NB4 (cell line): ENCODE data around the gene DPYSL4.

Source experiments
- POLR2A ChIP-seq: IDR thresholded peaks from 2 replicates; pipeline ENCODE4 v1.6.1; 2011; ENCODE audit warnings: mild to moderate bottlenecking; ENCODE audit not compliant: insufficient read length; ENCODE audit errors: extremely low read depth
- TF ChIP-seq, protein P1 (sequence below): IDR thresholded peaks from one replicate; pipeline ENCODE4 v1.5.1; 2012; ENCODE audit warnings: low read depth, low read length

DNA sequence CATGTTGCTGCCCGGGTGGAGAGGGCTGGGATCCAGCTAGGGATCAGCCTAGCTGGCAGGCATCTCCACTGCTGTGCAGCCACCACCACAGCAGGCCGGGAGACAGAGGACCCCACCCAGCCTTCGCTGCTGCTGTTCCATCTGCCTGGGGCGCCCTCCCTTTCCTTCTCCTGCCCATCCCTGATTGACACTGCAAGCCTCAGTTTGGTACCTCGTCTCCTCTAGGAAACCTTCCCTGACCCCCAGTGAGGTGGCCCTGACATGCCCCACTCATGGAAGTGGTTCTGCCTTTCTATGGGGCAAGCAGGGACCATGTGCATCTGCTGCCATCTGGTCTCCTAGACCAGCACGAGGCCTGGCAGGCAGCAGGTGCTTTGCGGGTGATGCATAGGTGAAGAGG is 30.4 kb upstream of the DPYSL4 start:
- TF ChIP-seq, protein P1, sequence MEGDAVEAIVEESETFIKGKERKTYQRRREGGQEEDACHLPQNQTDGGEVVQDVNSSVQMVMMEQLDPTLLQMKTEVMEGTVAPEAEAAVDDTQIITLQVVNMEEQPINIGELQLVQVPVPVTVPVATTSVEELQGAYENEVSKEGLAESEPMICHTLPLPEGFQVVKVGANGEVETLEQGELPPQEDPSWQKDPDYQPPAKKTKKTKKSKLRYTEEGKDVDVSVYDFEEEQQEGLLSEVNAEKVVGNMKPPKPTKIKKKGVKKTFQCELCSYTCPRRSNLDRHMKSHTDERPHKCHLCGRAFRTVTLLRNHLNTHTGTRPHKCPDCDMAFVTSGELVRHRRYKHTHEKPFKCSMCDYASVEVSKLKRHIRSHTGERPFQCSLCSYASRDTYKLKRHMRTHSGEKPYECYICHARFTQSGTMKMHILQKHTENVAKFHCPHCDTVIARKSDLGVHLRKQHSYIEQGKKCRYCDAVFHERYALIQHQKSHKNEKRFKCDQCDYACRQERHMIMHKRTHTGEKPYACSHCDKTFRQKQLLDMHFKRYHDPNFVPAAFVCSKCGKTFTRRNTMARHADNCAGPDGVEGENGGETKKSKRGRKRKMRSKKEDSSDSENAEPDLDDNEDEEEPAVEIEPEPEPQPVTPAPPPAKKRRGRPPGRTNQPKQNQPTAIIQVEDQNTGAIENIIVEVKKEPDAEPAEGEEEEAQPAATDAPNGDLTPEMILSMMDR = no peak
- TF ChIP-seq POLR2A = no peak
